Endodermal cell (in vitro differentiated cells): ENCODE data around the gene SOCS3. TPM values are rescaled to one million over a fixed set of nuclear protein-coding genes. Genes with fewer than 3 reads are reported as not detected.

Experiments used
- DNase-seq: peaks from one replicate; pipeline ENCODE4 v3.0.0-alpha.2; 2017
- H3K27ac ChIP-seq: 2 replicates; pipeline ENCODE4 v1.5.1; 2013; ENCODE audit warnings: mild to moderate bottlenecking, low read depth, low read length, moderate library complexity
- H3K27me3 ChIP-seq: 2 replicates; pipeline ENCODE4 v1.6.1; 2013; ENCODE audit warnings: mild to moderate bottlenecking, low read length, moderate library complexity; ENCODE audit not compliant: insufficient read depth, control insufficient read depth, poor library complexity, severe bottlenecking
- H3K36me3 ChIP-seq: 2 replicates; pipeline ENCODE4 v1.7.0; 2013; ENCODE audit warnings: mild to moderate bottlenecking, low read length, moderate library complexity; ENCODE audit not compliant: control insufficient read depth, insufficient read depth
- H3K4me1 ChIP-seq: one replicate; pipeline ENCODE4 v1.7.0; 2013; ENCODE audit warnings: low read length; ENCODE audit not compliant: control insufficient read depth, insufficient read depth
- H3K4me3 ChIP-seq: 2 replicates; pipeline ENCODE4 v1.5.1; 2013; ENCODE audit warnings: mild to moderate bottlenecking, low read length, moderate library complexity
- H3K9ac ChIP-seq: 2 replicates; pipeline ENCODE4 v1.6.1; 2013; ENCODE audit warnings: mild to moderate bottlenecking, low read length, moderate library complexity; ENCODE audit not compliant: poor library complexity, severe bottlenecking; ENCODE audit errors: extremely low read depth
- H3K9me3 ChIP-seq: 2 replicates; pipeline ENCODE4 v1.6.1; 2013; ENCODE audit warnings: mild to moderate bottlenecking, low read length, moderate library complexity; ENCODE audit not compliant: control insufficient read depth
- H3K27ac Mint-ChIP-seq: 2 replicates; pipeline ENCODE4 v1.8.0; 2020; ENCODE audit warnings: mixed read lengths
- H3K27me3 Mint-ChIP-seq: 2 replicates; pipeline ENCODE4 v1.8.0; 2021; ENCODE audit warnings: mild to moderate bottlenecking, mixed read lengths; ENCODE audit not compliant: insufficient read depth
- H3K36me3 Mint-ChIP-seq: 2 replicates; pipeline ENCODE4 v1.8.0; 2020; ENCODE audit warnings: low read depth, mixed read lengths
- H3K4me1 Mint-ChIP-seq: 2 replicates; pipeline ENCODE4 v1.8.0; 2020; ENCODE audit warnings: mixed read lengths
- H3K4me3 Mint-ChIP-seq: 2 replicates; pipeline ENCODE4 v1.8.0; 2020; ENCODE audit warnings: mild to moderate bottlenecking, moderate library complexity, mixed read lengths
- H3K9me3 Mint-ChIP-seq: 2 replicates; pipeline ENCODE4 v1.8.0; 2020; ENCODE audit warnings: mild to moderate bottlenecking, mixed read lengths
- WGBS, 2 experiments: methylation state at CpG; one replicate each; pipeline versions ENCODE4 v1.1.5 to v1.1.7; 2013; ENCODE audit warnings: missing lambda C conversion rate in 2 of 2, mixed read lengths in 1 of 2; ENCODE audit not compliant: insufficient coverage in 1 of 2, insufficient read length in 1 of 2; 5-methylcytosine and 5-hydroxymethylcytosine counted together
- total RNA-seq, 2 donors: library from RNA; stranded (reverse); fragmentation: NEBNext Ultra II Directional in 1 of 2; extraction: Animal tissue kit (Norgen Biotek cat#: 25700) in 1 of 2; gene quantifications; 2 replicates in 1 of 2; 3 replicates in 1 of 2; pipeline ENCODE4 v1.2.1, GENCODE V29; 2021
- TF ChIP-seq, protein P1 (sequence below): fragments of 200-600 bp; sonication (generic); conservative IDR thresholded peaks from 2 replicates; pipeline ENCODE4 v1.5.0; 2021; ENCODE audit warnings: antibody characterized with exemption, mild to moderate bottlenecking

Gene SOCS3
- total RNA-seq, 2 donors from 2014 or later = 54.2 to 75.3 TPM

DNA sequence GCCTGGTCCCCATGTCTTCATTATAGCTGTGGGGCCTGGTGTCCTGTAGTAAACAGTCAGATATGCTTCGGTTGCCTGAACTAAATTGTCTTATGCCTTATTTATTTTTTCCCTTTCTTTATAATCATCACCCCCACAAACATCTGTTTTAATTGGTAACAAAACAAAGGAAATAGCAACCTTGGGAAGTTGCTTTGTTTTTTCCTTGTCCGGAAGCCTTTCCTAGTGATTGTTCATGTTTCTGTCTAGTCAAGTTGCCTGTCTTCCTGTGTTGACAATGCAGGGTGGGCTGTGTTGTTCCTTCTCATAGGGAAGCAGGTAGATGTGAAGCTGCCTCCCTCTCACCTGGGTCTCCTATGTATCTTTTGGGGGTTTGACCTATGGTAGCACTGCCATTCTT lies 35.3 kb upstream of the SOCS3 start:
- H3K4me3 ChIP-seq = no peak overlapping the region
- WGBS, 2 experiments = 95 to 100% methylated on average over 1 to 2 of the region's 2 CpGs
- no peaks in the 10 kb centered on the region for H3K27me3 ChIP-seq
- no peak overlapping the region for H3K27ac ChIP-seq
- no peak overlapping the region for H3K9ac ChIP-seq
- H3K27me3 Mint-ChIP-seq = no peaks in the 10 kb centered on the region
- H3K9me3 ChIP-seq = no peaks in the 10 kb centered on the region
- H3K9me3 Mint-ChIP-seq = no peaks in the 10 kb centered on the region
- H3K27ac Mint-ChIP-seq = peak overlapping the region; percentile 64
- no peak for DNase-seq
- H3K4me1 Mint-ChIP-seq = peaks cover 14% of the 10 kb centered on the region
- H3K4me3 Mint-ChIP-seq = no peak overlapping the region
- peaks cover 75% of the 10 kb centered on the region for H3K36me3 ChIP-seq
- peaks cover 70% of the 10 kb centered on the region for H3K36me3 Mint-ChIP-seq
- H3K4me1 ChIP-seq = no peaks in the 10 kb centered on the region
- TF ChIP-seq, protein P1, sequence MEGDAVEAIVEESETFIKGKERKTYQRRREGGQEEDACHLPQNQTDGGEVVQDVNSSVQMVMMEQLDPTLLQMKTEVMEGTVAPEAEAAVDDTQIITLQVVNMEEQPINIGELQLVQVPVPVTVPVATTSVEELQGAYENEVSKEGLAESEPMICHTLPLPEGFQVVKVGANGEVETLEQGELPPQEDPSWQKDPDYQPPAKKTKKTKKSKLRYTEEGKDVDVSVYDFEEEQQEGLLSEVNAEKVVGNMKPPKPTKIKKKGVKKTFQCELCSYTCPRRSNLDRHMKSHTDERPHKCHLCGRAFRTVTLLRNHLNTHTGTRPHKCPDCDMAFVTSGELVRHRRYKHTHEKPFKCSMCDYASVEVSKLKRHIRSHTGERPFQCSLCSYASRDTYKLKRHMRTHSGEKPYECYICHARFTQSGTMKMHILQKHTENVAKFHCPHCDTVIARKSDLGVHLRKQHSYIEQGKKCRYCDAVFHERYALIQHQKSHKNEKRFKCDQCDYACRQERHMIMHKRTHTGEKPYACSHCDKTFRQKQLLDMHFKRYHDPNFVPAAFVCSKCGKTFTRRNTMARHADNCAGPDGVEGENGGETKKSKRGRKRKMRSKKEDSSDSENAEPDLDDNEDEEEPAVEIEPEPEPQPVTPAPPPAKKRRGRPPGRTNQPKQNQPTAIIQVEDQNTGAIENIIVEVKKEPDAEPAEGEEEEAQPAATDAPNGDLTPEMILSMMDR = no peak

- Mint-ChIP-seq H3K36me3 (peaks cover 63% of the 10 kb centered on the region), H3K27me3 (no peaks in the 10 kb centered on the region), H3K4me3 (no peak overlapping the region), H3K9me3 (no peaks in the 10 kb centered on the region), H3K27ac (peak overlapping the region; percentile 53), H3K4me1 (peaks cover 17% of the 10 kb centered on the region)
- H3K27ac ChIP-seq = no peak overlapping the region
- H3K27me3 ChIP-seq = no peaks in the 10 kb centered on the region
- H3K4me3 ChIP-seq = no peak overlapping the region
- WGBS, 2 experiments = 97% methylated on average over 7 of the region's 7 CpGs
- H3K9me3 ChIP-seq = no peaks in the 10 kb centered on the region
- H3K36me3 ChIP-seq = peaks cover 66% of the 10 kb centered on the region
- TF ChIP-seq, protein P1 = no peak
- no peak overlapping the region for H3K9ac ChIP-seq
- no peaks in the 10 kb centered on the region for H3K4me1 ChIP-seq
- DNase-seq = no peak
Measured at GRCh38 chr17:78394209-78394608, 34.3 kb upstream of the SOCS3 start.

DNA sequence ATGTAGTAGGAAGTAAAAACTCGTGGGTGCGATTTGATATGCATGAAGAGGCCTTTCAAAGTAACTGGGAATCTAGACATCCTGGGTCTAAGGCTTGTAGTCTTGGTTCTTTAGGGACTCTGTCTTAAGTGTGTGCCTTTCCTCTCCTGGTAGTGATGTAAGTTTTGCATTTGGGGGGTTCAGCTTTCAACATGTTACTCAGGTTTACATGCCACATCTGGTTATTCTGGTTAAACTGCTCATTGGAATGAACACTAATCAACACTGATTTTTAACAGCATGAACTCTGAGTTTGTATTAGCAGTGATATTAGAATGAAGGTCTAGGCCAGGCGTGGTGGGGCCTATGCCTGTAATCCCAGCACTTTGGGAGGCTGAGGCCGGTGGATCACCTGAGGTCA lies 33.7 kb upstream of the SOCS3 start:
- peaks cover 60% of the 10 kb centered on the region for H3K36me3 ChIP-seq
- Mint-ChIP-seq H3K27ac (peak overlapping the region; percentile 80), H3K27me3 (no peaks in the 10 kb centered on the region), H3K4me1 (peaks cover 17% of the 10 kb centered on the region), H3K36me3 (peaks cover 56% of the 10 kb centered on the region), H3K4me3 (no peak overlapping the region), H3K9me3 (no peaks in the 10 kb centered on the region)
- H3K27ac ChIP-seq = no peak overlapping the region
- no peaks in the 10 kb centered on the region for H3K4me1 ChIP-seq
- WGBS, 2 experiments = 96 to 98% methylated on average over 3 to 4 of the region's 4 CpGs
- H3K27me3 ChIP-seq = no peaks in the 10 kb centered on the region
- H3K9me3 ChIP-seq = no peaks in the 10 kb centered on the region
- no peak for DNase-seq
- no peak overlapping the region for H3K4me3 ChIP-seq
- H3K9ac ChIP-seq = no peak overlapping the region
- TF ChIP-seq, protein P1 = no peak
